A549 treated with ZK216348 at 1 μM for 4 hours (cell line): ENCODE data around the gene GPR89A. TPM values are rescaled to one million over a fixed set of nuclear protein-coding genes. Genes with fewer than 3 reads are reported as not detected.

Source experiments
- total RNA-seq: library from RNA; stranded (reverse); fragments of 200-300 nt; extraction: Qiagen RNA extraction; gene quantifications from 5 replicates; pipeline ENCODE4 v1.2.3, GENCODE V29; 2022; ENCODE audit warnings: low read depth

The GPR89A gene
- total RNA-seq, result 12.9 to 16.4 TPM (median 15.4 TPM) in 5 replicates

GRCh38 chr1:145607833-145608733, at the start of gene GPR89A:
GPR89A (plus strand) TSS chr1:145607988; CDS start chr1:145608134, 146 bp downstream.

GRCh38 chr1:145707183-145707867, 99.5 kb downstream of the GPR89A start, which contains the start of gene PDZK1:
PDZK1 (minus strand) TSS chr1:145707368; CDS start chr1:145688021, 19,347 bp downstream.

GRCh38 chr1:145719230-145720079, 111.7 kb downstream of the GPR89A start, which contains the start of gene CD160:
CD160 (plus strand) TSS chr1:145719499; CDS start chr1:145728328, 8,829 bp downstream.

Other genes starting within 250 kb of the GPR89A start
- gene NBPF20, start 182.4 kb upstream of the GPR89A start, total RNA-seq, result 3.0 to 4.4 TPM (median 3.2 TPM) in 5 replicates
- gene PDZK1, start 99.4 kb downstream of the GPR89A start, total RNA-seq, result 0.39 to 1.7 TPM (median 0.98 TPM) in 5 replicates
- not detected in 5 replicates for gene CD160, start 111.5 kb downstream of the GPR89A start, total RNA-seq
- 11.1 to 12.5 TPM (median 12.1 TPM) in 5 replicates for gene RNF115, start 216.1 kb downstream of the GPR89A start, total RNA-seq
- 33.2 to 36.2 TPM (median 34.6 TPM) in 5 replicates for gene POLR3C, start 216.2 kb downstream of the GPR89A start, total RNA-seq
- gene NUDT17, start 237.6 kb downstream of the GPR89A start, total RNA-seq, result 5.2 to 7.7 TPM (median 6.4 TPM) in 5 replicates